HUES48 (cell line): Measurements from ENCODE around the gene PTPN13.

Experiments
- H3K27ac ChIP-seq: one replicate; pipeline ENCODE4 v1.7.0; 2013; ENCODE audit warnings: low read depth, low read length, inconsistent platforms
- H3K27me3 ChIP-seq: 2 replicates; pipeline ENCODE4 v1.6.1; 2013; ENCODE audit warnings: mild to moderate bottlenecking, low read length; ENCODE audit not compliant: control insufficient read depth, insufficient read depth
- H3K36me3 ChIP-seq: 2 replicates; pipeline ENCODE4 v1.6.1; 2013; ENCODE audit warnings: low read length; ENCODE audit not compliant: control insufficient read depth, insufficient read depth
- H3K4me1 ChIP-seq: 2 replicates; pipeline ENCODE4 v1.6.1; 2013; ENCODE audit warnings: mild to moderate bottlenecking, low read length; ENCODE audit not compliant: control insufficient read depth, insufficient read depth
- H3K4me3 ChIP-seq: 2 replicates; pipeline ENCODE4 v1.5.1; 2013; ENCODE audit warnings: mild to moderate bottlenecking, low read depth, low read length
- H3K9ac ChIP-seq: 2 replicates; pipeline ENCODE4 v1.6.1; 2013; ENCODE audit warnings: mild to moderate bottlenecking, low read depth, low read length, moderate library complexity
- H3K9me3 ChIP-seq: 2 replicates; pipeline ENCODE4 v1.6.1; 2013; ENCODE audit warnings: low read length; ENCODE audit not compliant: control insufficient read depth, insufficient read depth

Gene PTPN13

GRCh38 chr4:86818211-86818610 is 224.1 kb downstream of the PTPN13 start:
- Histone ChIP-seq H3K36me3 (peaks cover 21% of the 10 kb centered on the region), H3K27ac (peak overlapping the region; percentile 65)

GRCh38 chr4:86818841-86819240 is 224.7 kb downstream of the PTPN13 start:
- Histone ChIP-seq H3K36me3 (peaks cover 20% of the 10 kb centered on the region), H3K27ac (no peak overlapping the region), H3K9ac (no peak overlapping the region), H3K9me3 (no peaks in the 10 kb centered on the region), H3K4me3 (no peak overlapping the region), H3K4me1 (no peaks in the 10 kb centered on the region; the same call in 1 of the 2 replicates), H3K27me3 (no peaks in the 10 kb centered on the region)

More at GRCh38 chr4:86818211-86818610, 224.1 kb downstream of the PTPN13 start:
- Histone ChIP-seq H3K4me1 (no peaks in the 10 kb centered on the region; the same call in 1 of the 2 replicates), H3K4me3 (no peak overlapping the region), H3K9me3 (no peaks in the 10 kb centered on the region), H3K27me3 (no peaks in the 10 kb centered on the region), H3K9ac (no peak overlapping the region)

- H3K27ac ChIP-seq, result no peak overlapping the region
- no peak overlapping the region for H3K4me3 ChIP-seq
- H3K36me3 ChIP-seq, result peaks cover 15% of the 10 kb centered on the region
- H3K27me3 ChIP-seq, result no peaks in the 10 kb centered on the region
- H3K9me3 ChIP-seq, result no peaks in the 10 kb centered on the region
- H3K4me1 ChIP-seq, result no peaks in the 10 kb centered on the region; the same call in 1 of the 2 replicates
- H3K9ac ChIP-seq, result no peak overlapping the region
Measured at GRCh38 chr4:86819561-86819960, 225.4 kb downstream of the PTPN13 start.

- Histone ChIP-seq H3K4me1 (no peaks in the 10 kb centered on the region; the same call in 1 of the 2 replicates), H3K4me3 (no peak overlapping the region), H3K9me3 (no peaks in the 10 kb centered on the region), H3K27ac (no peak overlapping the region), H3K9ac (no peak overlapping the region), H3K27me3 (no peaks in the 10 kb centered on the region), H3K36me3 (no peaks in the 10 kb centered on the region)
Measured at GRCh38 chr4:86821151-86821550, 227.0 kb downstream of the PTPN13 start.

- Histone ChIP-seq H3K27ac (no peak overlapping the region), H3K4me3 (no peak overlapping the region), H3K9me3 (no peaks in the 10 kb centered on the region), H3K4me1 (no peaks in the 10 kb centered on the region; the same call in 1 of the 2 replicates), H3K9ac (no peak overlapping the region), H3K36me3 (no peaks in the 10 kb centered on the region), H3K27me3 (no peaks in the 10 kb centered on the region)
Measured at GRCh38 chr4:86822136-86822535, 228.0 kb downstream of the PTPN13 start.

GRCh38 chr4:86825511-86825910 is 231.4 kb downstream of the PTPN13 start:
- H3K4me3 ChIP-seq, result no peak overlapping the region
- no peaks in the 10 kb centered on the region for H3K4me1 ChIP-seq
- H3K9ac ChIP-seq, result no peak overlapping the region
- H3K27me3 ChIP-seq, result no peaks in the 10 kb centered on the region
- H3K9me3 ChIP-seq, result no peaks in the 10 kb centered on the region
- no peaks in the 10 kb centered on the region for H3K36me3 ChIP-seq
- no peak overlapping the region for H3K27ac ChIP-seq

- H3K9ac ChIP-seq, result no peak overlapping the region
- no peak overlapping the region for H3K27ac ChIP-seq
- H3K27me3 ChIP-seq, result no peaks in the 10 kb centered on the region
- H3K9me3 ChIP-seq, result no peaks in the 10 kb centered on the region
- no peaks in the 10 kb centered on the region for H3K36me3 ChIP-seq
- H3K4me1 ChIP-seq, result no peaks in the 10 kb centered on the region
- H3K4me3 ChIP-seq, result no peak overlapping the region
Measured at GRCh38 chr4:86831262-86832130, 237.4 kb downstream of the PTPN13 start.

- Histone ChIP-seq H3K9ac (no peak overlapping the region), H3K27ac (no peak overlapping the region), H3K27me3 (no peaks in the 10 kb centered on the region)
Measured at GRCh38 chr4:86833615-86834014, 239.5 kb downstream of the PTPN13 start.

GRCh38 chr4:86834901-86835300 is 240.8 kb downstream of the PTPN13 start:
- Histone ChIP-seq H3K36me3 (no peaks in the 10 kb centered on the region), H3K4me1 (no peaks in the 10 kb centered on the region), H3K27ac (no peak overlapping the region)

More at GRCh38 chr4:86833615-86834014, 239.5 kb downstream of the PTPN13 start:
- H3K36me3 ChIP-seq, result no peaks in the 10 kb centered on the region
- no peaks in the 10 kb centered on the region for H3K9me3 ChIP-seq
- no peak overlapping the region for H3K4me3 ChIP-seq
- no peaks in the 10 kb centered on the region for H3K4me1 ChIP-seq

GRCh38 chr4:86835677-86836076 is 241.6 kb downstream of the PTPN13 start:
- no peaks in the 10 kb centered on the region for H3K27me3 ChIP-seq
- H3K27ac ChIP-seq, result no peak overlapping the region
- H3K9me3 ChIP-seq, result no peaks in the 10 kb centered on the region

More at GRCh38 chr4:86834901-86835300, 240.8 kb downstream of the PTPN13 start:
- Histone ChIP-seq H3K4me3 (no peak overlapping the region), H3K9ac (no peak overlapping the region), H3K9me3 (no peaks in the 10 kb centered on the region), H3K27me3 (no peaks in the 10 kb centered on the region)

GRCh38 chr4:86837691-86838503 is 243.8 kb downstream of the PTPN13 start:
- Histone ChIP-seq H3K36me3 (no peaks in the 10 kb centered on the region), H3K4me3 (no peak overlapping the region), H3K9me3 (no peaks in the 10 kb centered on the region), H3K9ac (no peak overlapping the region), H3K27ac (no peak overlapping the region), H3K4me1 (no peaks in the 10 kb centered on the region), H3K27me3 (no peaks in the 10 kb centered on the region)

More at GRCh38 chr4:86835677-86836076, 241.6 kb downstream of the PTPN13 start:
- H3K4me1 ChIP-seq, result no peaks in the 10 kb centered on the region
- H3K36me3 ChIP-seq, result no peaks in the 10 kb centered on the region
- no peak overlapping the region for H3K9ac ChIP-seq
- H3K4me3 ChIP-seq, result no peak overlapping the region
